ENCODE results near the gene NDUFB7. TPM values are rescaled to one million over a fixed set of nuclear protein-coding genes. Genes with fewer than 3 reads are reported as not detected.

NDUFB7 gene
- total and polyA plus RNA-seq, 2 experiments from 2014 or later: 289 to 463 TPM

GRCh38 chr19:14570864-14571527, 870 bp downstream of the NDUFB7 start:
- Mint-ChIP-seq H3K36me3 (ENCODE audit: low read depth) (peaks cover 9% of the 10 kb centered on the region), H3K27me3 (ENCODE audit: insufficient read depth, low read depth, poor library complexity) (peaks cover 7% of the 10 kb centered on the region), H3K27ac (peak overlapping the region; percentile 95), H3K9me3 (no peaks in the 10 kb centered on the region; the same call in 1 of the 3 replicates), H3K4me1 (peaks cover 15% of the 10 kb centered on the region; the same call in 2 of the 3 replicates), H3K4me3 (peak overlapping the region; percentile 99)
- Histone ChIP-seq H3K79me2 (replicated peaks; ENCODE audit: insufficient read depth) (peaks cover 22% of the 10 kb centered on the region), H2AFZ (no peak overlapping the region), H4K20me1 (replicated peaks; ENCODE audit: insufficient read depth) (peaks cover 3% of the 10 kb centered on the region; the same call in 1 of the 2 replicates), H3F3A (replicated peaks; ENCODE audit: low read depth) (0 out of 2 replicates have a peak, but pooled peaks cover 10% of the 10 kb centered on the region), H3K9me2 (ENCODE audit: insufficient read depth) (no peaks in the 10 kb centered on the region), H3K27ac (ENCODE audit: low read depth) (peak overlapping the region; percentile 94), H3K4me2 (peak overlapping the region; percentile 93), H3K4me3 (peak overlapping the region; percentile 99), H3K36me3 (ENCODE audit: insufficient read depth) (no peaks in the 10 kb centered on the region), H3K27me3 (ENCODE audit: insufficient read depth) (no peaks in the 10 kb centered on the region), H3K4me1 (ENCODE audit: insufficient read depth) (no peaks in the 10 kb centered on the region; the same call in 1 of the 2 replicates)
- no peak for TF ChIP-seq JUNB (IDR thresholded peaks at IDR 0.05; ENCODE audit: unreplicated experiment)
- DNase-seq (ENCODE audit: low spot score) (no peak), ATAC-seq (no peak)

DNA sequence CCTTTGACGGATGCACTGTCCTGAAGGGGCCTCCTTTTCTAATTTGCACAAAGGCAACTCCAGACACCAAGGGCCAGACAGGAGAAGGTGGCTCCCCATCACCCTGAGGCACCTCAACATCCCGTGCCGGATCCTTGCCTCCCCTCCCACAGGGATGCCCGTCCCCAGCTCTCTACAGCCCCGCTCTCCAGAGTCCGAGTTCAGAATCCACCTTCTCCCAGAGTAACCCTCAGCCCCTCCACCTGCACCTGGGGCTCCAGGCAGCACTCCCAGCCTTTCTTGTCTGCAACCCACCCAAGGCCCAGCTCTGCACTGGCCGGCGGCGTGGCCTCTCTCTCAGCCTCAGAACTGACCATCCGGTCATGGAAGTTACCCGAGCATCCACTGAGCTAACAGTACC, 4.8 kb downstream of the NDUFB7 start:
- Histone ChIP-seq H3K79me2 (replicated peaks; ENCODE audit: insufficient read depth) (peaks cover 22% of the 10 kb centered on the region), H3K4me2 (no peak overlapping the region), H3K36me3 (ENCODE audit: insufficient read depth) (no peaks in the 10 kb centered on the region; the same call in 1 of the 2 replicates), H3K4me3 (no peak overlapping the region), H3K9me2 (ENCODE audit: insufficient read depth) (no peaks in the 10 kb centered on the region), H3K27me3 (ENCODE audit: insufficient read depth) (no peaks in the 10 kb centered on the region), H3F3A (replicated peaks; ENCODE audit: low read depth) (peaks cover 15% of the 10 kb centered on the region; the same call in 1 of the 2 replicates), H2AFZ (no peak overlapping the region), H4K20me1 (replicated peaks; ENCODE audit: insufficient read depth) (peaks cover 3% of the 10 kb centered on the region), H3K4me1 (ENCODE audit: insufficient read depth) (peaks cover 24% of the 10 kb centered on the region), H3K27ac (ENCODE audit: low read depth) (no peak overlapping the region)
- Mint-ChIP-seq H3K27ac (no peak overlapping the region), H3K4me1 (peaks cover 28% of the 10 kb centered on the region), H3K36me3 (ENCODE audit: low read depth) (peaks cover 12% of the 10 kb centered on the region), H3K27me3 (ENCODE audit: insufficient read depth, low read depth, poor library complexity) (peaks cover 8% of the 10 kb centered on the region), H3K4me3 (no peak overlapping the region), H3K9me3 (no peaks in the 10 kb centered on the region; the same call in 1 of the 3 replicates)
- no peak for DNase-seq (ENCODE audit: low spot score)
- TF ChIP-seq ZNF114 (CRISPR knock-in tag; IDR thresholded peaks at IDR 0.05): no peak
- no peak for TF ChIP-seq EZH2 (IDR thresholded peaks at IDR 0.05; ENCODE audit: low read depth, unreplicated experiment)
- TF ChIP-seq ZNF331 (CRISPR knock-in tag; IDR thresholded peaks at IDR 0.05; ENCODE audit: low read depth): no peak
- no peak for TF ChIP-seq CTCF (conservative IDR thresholded peaks at IDR 0.05; ENCODE audit: low read depth in 2 of 2)
- TF ChIP-seq STAT1 (IDR thresholded peaks at IDR 0.05; ENCODE audit: unreplicated experiment): no peak
- no peak for TF ChIP-seq NANOG (IDR thresholded peaks at IDR 0.05; ENCODE audit: borderline replicate concordance)
- no peak for TF ChIP-seq POLR2AphosphoS5 (IDR thresholded peaks at IDR 0.05; ENCODE audit: low read depth)
- TF ChIP-seq, protein P1, sequence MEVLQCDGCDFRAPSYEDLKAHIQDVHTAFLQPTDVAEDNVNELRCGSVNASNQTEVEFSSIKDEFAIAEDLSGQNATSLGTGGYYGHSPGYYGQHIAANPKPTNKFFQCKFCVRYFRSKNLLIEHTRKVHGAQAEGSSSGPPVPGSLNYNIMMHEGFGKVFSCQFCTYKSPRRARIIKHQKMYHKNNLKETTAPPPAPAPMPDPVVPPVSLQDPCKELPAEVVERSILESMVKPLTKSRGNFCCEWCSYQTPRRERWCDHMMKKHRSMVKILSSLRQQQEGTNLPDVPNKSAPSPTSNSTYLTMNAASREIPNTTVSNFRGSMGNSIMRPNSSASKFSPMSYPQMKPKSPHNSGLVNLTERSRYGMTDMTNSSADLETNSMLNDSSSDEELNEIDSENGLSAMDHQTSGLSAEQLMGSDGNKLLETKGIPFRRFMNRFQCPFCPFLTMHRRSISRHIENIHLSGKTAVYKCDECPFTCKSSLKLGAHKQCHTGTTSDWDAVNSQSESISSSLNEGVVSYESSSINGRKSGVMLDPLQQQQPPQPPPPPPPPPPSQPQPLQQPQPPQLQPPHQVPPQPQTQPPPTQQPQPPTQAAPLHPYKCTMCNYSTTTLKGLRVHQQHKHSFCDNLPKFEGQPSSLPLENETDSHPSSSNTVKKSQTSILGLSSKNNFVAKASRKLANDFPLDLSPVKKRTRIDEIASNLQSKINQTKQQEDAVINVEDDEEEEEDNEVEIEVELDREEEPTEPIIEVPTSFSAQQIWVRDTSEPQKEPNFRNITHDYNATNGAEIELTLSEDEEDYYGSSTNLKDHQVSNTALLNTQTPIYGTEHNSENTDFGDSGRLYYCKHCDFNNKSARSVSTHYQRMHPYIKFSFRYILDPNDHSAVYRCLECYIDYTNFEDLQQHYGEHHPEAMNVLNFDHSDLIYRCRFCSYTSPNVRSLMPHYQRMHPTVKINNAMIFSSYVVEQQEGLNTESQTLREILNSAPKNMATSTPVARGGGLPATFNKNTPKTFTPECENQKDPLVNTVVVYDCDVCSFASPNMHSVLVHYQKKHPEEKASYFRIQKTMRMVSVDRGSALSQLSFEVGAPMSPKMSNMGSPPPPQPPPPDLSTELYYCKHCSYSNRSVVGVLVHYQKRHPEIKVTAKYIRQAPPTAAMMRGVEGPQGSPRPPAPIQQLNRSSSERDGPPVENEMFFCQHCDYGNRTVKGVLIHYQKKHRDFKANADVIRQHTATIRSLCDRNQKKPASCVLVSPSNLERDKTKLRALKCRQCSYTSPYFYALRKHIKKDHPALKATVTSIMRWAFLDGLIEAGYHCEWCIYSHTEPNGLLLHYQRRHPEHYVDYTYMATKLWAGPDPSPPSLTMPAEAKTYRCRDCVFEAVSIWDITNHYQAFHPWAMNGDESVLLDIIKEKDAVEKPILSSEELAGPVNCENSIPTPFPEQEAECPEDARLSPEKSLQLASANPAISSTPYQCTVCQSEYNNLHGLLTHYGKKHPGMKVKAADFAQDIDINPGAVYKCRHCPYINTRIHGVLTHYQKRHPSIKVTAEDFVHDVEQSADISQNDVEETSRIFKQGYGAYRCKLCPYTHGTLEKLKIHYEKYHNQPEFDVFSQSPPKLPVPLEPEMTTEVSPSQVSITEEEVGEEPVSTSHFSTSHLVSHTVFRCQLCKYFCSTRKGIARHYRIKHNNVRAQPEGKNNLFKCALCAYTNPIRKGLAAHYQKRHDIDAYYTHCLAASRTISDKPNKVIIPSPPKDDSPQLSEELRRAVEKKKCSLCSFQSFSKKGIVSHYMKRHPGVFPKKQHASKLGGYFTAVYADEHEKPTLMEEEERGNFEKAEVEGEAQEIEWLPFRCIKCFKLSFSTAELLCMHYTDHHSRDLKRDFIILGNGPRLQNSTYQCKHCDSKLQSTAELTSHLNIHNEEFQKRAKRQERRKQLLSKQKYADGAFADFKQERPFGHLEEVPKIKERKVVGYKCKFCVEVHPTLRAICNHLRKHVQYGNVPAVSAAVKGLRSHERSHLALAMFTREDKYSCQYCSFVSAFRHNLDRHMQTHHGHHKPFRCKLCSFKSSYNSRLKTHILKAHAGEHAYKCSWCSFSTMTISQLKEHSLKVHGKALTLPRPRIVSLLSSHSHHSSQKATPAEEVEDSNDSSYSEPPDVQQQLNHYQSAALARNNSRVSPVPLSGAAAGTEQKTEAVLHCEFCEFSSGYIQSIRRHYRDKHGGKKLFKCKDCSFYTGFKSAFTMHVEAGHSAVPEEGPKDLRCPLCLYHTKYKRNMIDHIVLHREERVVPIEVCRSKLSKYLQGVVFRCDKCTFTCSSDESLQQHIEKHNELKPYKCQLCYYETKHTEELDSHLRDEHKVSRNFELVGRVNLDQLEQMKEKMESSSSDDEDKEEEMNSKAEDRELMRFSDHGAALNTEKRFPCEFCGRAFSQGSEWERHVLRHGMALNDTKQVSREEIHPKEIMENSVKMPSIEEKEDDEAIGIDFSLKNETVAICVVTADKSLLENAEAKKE (CRISPR knock-in tag; IDR thresholded peaks at IDR 0.05): no peak
- no peak for ATAC-seq

All from GM23338 (cell line).